ENCODE measurements around the gene CEP135.

- no peak for TF ChIP-seq EZH2phosphoT487 (IDR thresholded peaks at IDR 0.05; ENCODE audit: borderline replicate concordance, low read depth, low read length)
- TF ChIP-seq CTCF (conservative IDR thresholded peaks at IDR 0.05; ENCODE audit: low read length): no peak
These were observed 117.7 kb downstream of the CEP135 start for GRCh38 chr4:56066493-56066892.

Measured in OCI-LY7 (cell line).